Pancreas (tissue), 10 donors: ENCODE measurements around the gene EML6. TPM values are rescaled to one million over a fixed set of nuclear protein-coding genes. Genes with fewer than 3 reads are reported as not detected.

Source experiments
- ATAC-seq, 4 donors: fragments of 200-7000 bp; cut with Tn5 transposase; one replicate each; pipeline versions ENCODE4 v1.8.0 to v1.9.1; 2020; ENCODE audit warnings: mild to moderate bottlenecking in 4 of 4, moderate library complexity in 4 of 4
- DNase-seq, 6 donors: peaks; one replicate each; pipeline ENCODE4 v3.0.0-alpha.2; 2020
- FAIRE-seq: peaks from 2 replicates; lab custom pipeline; 2012; peaks lifted over from hg19 to GRCh38; lab: Jason Lieb, UNC
- H3K27ac ChIP-seq, 4 donors: fragments of 200-600 bp; sonication (generic); 1 replicate in 3 of 4; 2 replicates in 1 of 4; pipeline versions ENCODE4 v1.5.0 to v1.8.0; 2020
- H3K27me3 ChIP-seq, 4 donors: fragments of 200-600 bp; one replicate each; pipeline ENCODE4 v1.8.0; 2021
- H3K36me3 ChIP-seq, 3 donors: fragments of 200-600 bp; sonication (generic) in 1 of 3; one replicate each; pipeline versions ENCODE4 v1.5.0 to v1.8.0; 2020 to 2021
- H3K4me1 ChIP-seq, 3 donors: fragments of 200-600 bp; one replicate each; pipeline ENCODE4 v1.8.0; 2021
- H3K4me3 ChIP-seq, 4 donors: fragments of 200-600 bp; sonication (generic) in 2 of 4; one replicate each; pipeline versions ENCODE4 v1.5.0 to v1.8.0; 2020 to 2021
- H3K9me3 ChIP-seq, 4 donors: fragments of 200-600 bp; one replicate each; pipeline ENCODE4 v1.8.0; 2021
- CTCF ChIP-seq, 4 donors: fragments of 200-600 bp; sonication (generic) in 3 of 4; IDR thresholded peaks; one replicate each; pipeline versions ENCODE4 v1.5.0 to v1.8.0; 2021; ENCODE audit warnings: antibody characterized with exemption in 4 of 4
- WGBS, 2 donors: extraction: QIAGEN DNeasy Blood & Tissue Kit; methylation state at CpG; one replicate each; pipeline ENCODE4 v1.1.7; 2013; 5-methylcytosine and 5-hydroxymethylcytosine counted together
- intact Hi-C, 3 donors: fragments of 100-400 bp; cut with DNase I; formaldehyde crosslinking; loops; one replicate each; pipeline versions ENCODE4 v1.11.1 to v1.14.2; 2022
- polyA plus RNA-seq, 2 donors: library from polyadenylated mRNA; stranded (reverse); fragments of 200-250 nt; gene quantifications; one replicate each; pipeline ENCODE4 v1.2.3, GENCODE V29; 2013
- total RNA-seq, 6 donors: library from RNA; stranded (reverse); fragmentation: NEBNext Ultra II Directional in 4 of 6; extraction: Animal tissue kit (Norgen Biotek cat#: 25700) in 4 of 6; gene quantifications; one replicate each; pipeline versions ENCODE4 v1.2.1 to v1.2.4, GENCODE V29; 2021 to 2023
- donor health status: healthy with polysubstance abuse.
- donor health status: DM: no; HTN: no; CAD: no; lungs with moderate emphysema.
- donor health status: DM: no; HTN: no; CAD: no.
- donor health status: control.
- donor health status: control.
- donor health status: Bipolar disorder and iron deficiency.
- donor health status: DM: yes; HTN: yes; CAD: no.
- donor health status: DM: no; HTN: no; CAD: no.
- donor health status: DM: no; HTN: no; CAD: no.
- donor health status: DM: yes; HTN: yes; CAD: no.

The EML6 gene
- total and polyA plus RNA-seq, 8 donors, result 1.2 to 4.9 (median 2.2) TPM

GRCh38 chr2:54928719-54929118 lies 205.3 kb downstream of the EML6 start:
- H3K4me1 ChIP-seq, result no peaks in the 10 kb centered on the region
- no peak for ATAC-seq
- no peak for TF ChIP-seq CTCF (IDR thresholded peaks at IDR 0.05)
- WGBS, 2 donors, result 83 to 94% methylated on average over 4 of the region's 4 CpGs
- no peaks in the 10 kb centered on the region for H3K27me3 ChIP-seq
- no peaks in the 10 kb centered on the region for H3K9me3 ChIP-seq
- no peak for FAIRE-seq
- no peak overlapping the region for H3K27ac ChIP-seq
- H3K4me3 ChIP-seq, result no peak overlapping the region
- DNase-seq, result no peak
- intact Hi-C loops, result no loop called here
- H3K36me3 ChIP-seq, result no peaks in the 10 kb centered on the region

DNA sequence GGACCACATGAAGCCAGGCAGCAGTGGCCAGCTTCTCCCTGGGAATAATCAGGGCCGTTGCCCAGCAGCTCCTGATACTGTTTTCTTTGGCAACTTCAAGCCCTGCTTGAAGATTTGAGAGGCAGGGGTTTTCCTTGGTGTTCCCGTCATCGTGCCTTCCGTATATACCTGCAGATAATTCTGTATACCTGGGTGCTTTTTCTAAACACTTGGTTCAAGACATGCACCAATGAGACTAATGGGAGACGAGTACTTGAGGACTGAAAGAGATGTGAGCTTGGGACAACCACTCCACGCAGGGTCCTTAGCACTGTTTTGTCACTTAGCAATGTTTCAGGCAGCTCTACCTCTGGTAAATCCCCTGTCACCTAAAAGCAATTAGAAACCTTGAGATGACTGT lies 208.0 kb downstream of the EML6 start:
- H3K4me1 ChIP-seq, result no peaks in the 10 kb centered on the region
- no peaks in the 10 kb centered on the region for H3K36me3 ChIP-seq
- H3K4me3 ChIP-seq, result no peak overlapping the region
- no peak overlapping the region for H3K27ac ChIP-seq
- 85 to 87% methylated on average over 6 of the region's 6 CpGs for WGBS, 2 donors
- no peaks in the 10 kb centered on the region for H3K9me3 ChIP-seq
- FAIRE-seq (no peak), ATAC-seq (no peak), DNase-seq (no peak)
- TF ChIP-seq CTCF (IDR thresholded peaks at IDR 0.05), result no peak
- H3K27me3 ChIP-seq, result no peaks in the 10 kb centered on the region
- intact Hi-C loops, result no loop called here

DNA sequence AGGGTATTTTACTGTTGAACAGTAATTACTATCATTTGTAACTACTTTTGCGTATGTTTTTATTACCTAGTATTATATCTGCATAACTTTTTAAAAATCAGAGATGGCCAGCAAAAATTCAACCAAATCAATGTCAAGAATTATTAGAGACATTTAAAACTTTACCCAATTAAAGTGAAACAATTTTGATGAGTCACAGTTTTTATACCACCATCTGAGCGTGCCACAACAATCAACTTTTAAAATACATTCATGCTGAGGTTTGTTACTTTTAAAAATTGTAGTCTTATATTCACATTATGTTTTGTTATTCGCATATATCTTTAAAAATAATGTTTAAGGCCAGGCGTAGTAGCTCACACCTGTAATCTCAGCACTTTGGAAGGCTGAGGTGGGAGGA lies 211.9 kb downstream of the EML6 start:
- Histone ChIP-seq H3K4me3 (no peak overlapping the region), H3K36me3 (no peaks in the 10 kb centered on the region), H3K9me3 (no peaks in the 10 kb centered on the region), H3K4me1 (no peaks in the 10 kb centered on the region), H3K27ac (no peak overlapping the region), H3K27me3 (no peaks in the 10 kb centered on the region)
- no peak for ATAC-seq
- no peak for DNase-seq
- TF ChIP-seq CTCF (IDR thresholded peaks at IDR 0.05), result no peak
- intact Hi-C loops, result no loop called here
- no peak for FAIRE-seq
- 90 to 93% methylated on average over 4 of the region's 4 CpGs for whole genome bisulfite sequencing, 2 donors

GRCh38 chr2:54936766-54937165 lies 213.3 kb downstream of the EML6 start:
- WGBS, 2 donors, result 51 to 67% methylated on average over 8 of the region's 8 CpGs
- FAIRE-seq, result no peak
- Histone ChIP-seq H3K36me3 (no peaks in the 10 kb centered on the region), H3K4me3 (no peak overlapping the region), H3K27me3 (no peaks in the 10 kb centered on the region), H3K4me1 (no peaks in the 10 kb centered on the region), H3K9me3 (no peaks in the 10 kb centered on the region), H3K27ac (no peak overlapping the region)
- peak in 3 of 4 donors; percentile 43 to 61 (median 50) for ATAC-seq
- no peak for DNase-seq
- intact Hi-C loops, result no loop called here
- TF ChIP-seq CTCF (IDR thresholded peaks at IDR 0.05), result no peak

DNA sequence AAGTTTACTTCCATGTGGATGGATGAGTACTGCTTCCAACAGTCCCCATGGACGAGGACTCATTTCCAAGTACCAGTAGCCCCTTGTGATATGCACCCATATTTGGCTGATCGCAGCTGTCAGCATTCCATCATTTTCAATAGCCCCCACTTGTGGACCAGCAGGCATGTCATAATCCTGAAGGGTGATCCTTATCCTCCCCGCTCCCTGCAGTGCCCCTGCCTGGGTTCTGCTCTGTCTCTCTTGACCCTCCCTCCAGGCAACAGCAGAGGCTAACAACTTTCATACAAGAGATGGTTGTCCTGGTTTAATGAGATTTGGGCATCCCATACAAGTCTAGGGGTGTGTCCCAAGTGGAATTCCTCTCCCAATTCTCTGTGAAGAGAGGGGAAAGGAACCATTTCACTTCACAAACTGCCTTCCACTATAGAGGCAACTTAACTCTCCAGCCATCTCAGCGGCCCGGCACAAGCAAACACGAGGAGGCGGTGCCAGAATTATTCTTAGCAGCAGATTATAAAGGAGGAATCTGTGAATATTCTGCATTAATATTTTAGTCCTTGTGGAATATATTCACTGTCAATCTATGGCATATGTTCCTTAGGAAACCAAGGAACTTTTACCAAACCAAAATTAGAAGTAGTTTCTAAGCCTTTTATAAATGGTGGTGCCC lies 216.1 kb downstream of the EML6 start:
- FAIRE-seq (no peak), ATAC-seq (no peak), DNase-seq (no peak)
- no peak overlapping the region for H3K27ac ChIP-seq
- no peak overlapping the region for H3K4me3 ChIP-seq
- no peaks in the 10 kb centered on the region for H3K4me1 ChIP-seq
- 92 to 94% methylated on average over 7 of the region's 7 CpGs for WGBS, 2 donors
- no peaks in the 10 kb centered on the region for H3K9me3 ChIP-seq
- intact Hi-C loops, result no loop called here
- H3K27me3 ChIP-seq, result no peaks in the 10 kb centered on the region
- H3K36me3 ChIP-seq, result no peaks in the 10 kb centered on the region
- no peak for TF ChIP-seq CTCF (IDR thresholded peaks at IDR 0.05)
